ENCODE data around the gene ALDH4A1.
"Not testable (repeated sequence)": the region's sequence is repeated elsewhere in the genome, so short reads cannot be mapped to it uniquely, and the experiment has no call there.

ALDH4A1 gene

GRCh38 chr1:18861590-18861989, 40.8 kb downstream of the ALDH4A1 start:
- DNase-seq (ENCODE audit: insufficient read length, low spot score) (no peak), FAIRE-seq (no peak)

GRCh38 chr1:18861082-18861481, 41.3 kb downstream of the ALDH4A1 start:
- DNase-seq (ENCODE audit: insufficient read length, low spot score) (no peak), FAIRE-seq (no peak)

GRCh38 chr1:18859560-18859959, 42.8 kb downstream of the ALDH4A1 start, which contains the start of gene TAS1R2:
Gene TAS1R2 (minus strand): TSS chr1:18859660. CDS start chr1:18859660, 0 bp downstream.
- FAIRE-seq: no peak
- no peak for DNase-seq (ENCODE audit: insufficient read length, low spot score)

- DNase-seq (ENCODE audit: insufficient read length, low spot score): no peak
- FAIRE-seq: peak; percentile 92
These were observed 44.2 kb downstream of the ALDH4A1 start for GRCh38 chr1:18858070-18858688.

GRCh38 chr1:18856435-18856834, 45.9 kb downstream of the ALDH4A1 start:
- no peak for DNase-seq (ENCODE audit: insufficient read length, low spot score)
- no peak for FAIRE-seq

- FAIRE-seq (no peak), DNase-seq (ENCODE audit: insufficient read length, low spot score) (no peak)
These were observed 46.8 kb downstream of the ALDH4A1 start for GRCh38 chr1:18855573-18855972.

- no peak for FAIRE-seq
These were observed 47.9 kb downstream of the ALDH4A1 start for GRCh38 chr1:18854331-18855025.

GRCh38 chr1:18852501-18852900, 49.9 kb downstream of the ALDH4A1 start:
- FAIRE-seq (no peak), DNase-seq (ENCODE audit: insufficient read length, low spot score) (no peak)

More at GRCh38 chr1:18854331-18855025, 47.9 kb downstream of the ALDH4A1 start:
- DNase-seq (ENCODE audit: insufficient read length, low spot score): no peak

- DNase-seq (ENCODE audit: insufficient read length, low spot score) (no peak), FAIRE-seq (no peak)
These were observed 53.1 kb downstream of the ALDH4A1 start for GRCh38 chr1:18849261-18849711.

GRCh38 chr1:18847723-18848122, 54.6 kb downstream of the ALDH4A1 start:
- DNase-seq (ENCODE audit: insufficient read length, low spot score); FAIRE-seq: not testable (repeated sequence)

- DNase-seq (ENCODE audit: insufficient read length, low spot score): no peak
- FAIRE-seq: no peak
These were observed 62.2 kb downstream of the ALDH4A1 start for GRCh38 chr1:18840145-18840544.

- FAIRE-seq (no peak), DNase-seq (ENCODE audit: insufficient read length, low spot score) (no peak)
These were observed 65.7 kb downstream of the ALDH4A1 start for GRCh38 chr1:18836654-18837053.

- DNase-seq (ENCODE audit: insufficient read length, low spot score); FAIRE-seq: not testable (repeated sequence)
These were observed 70.0 kb downstream of the ALDH4A1 start for GRCh38 chr1:18832319-18832718.

- DNase-seq (ENCODE audit: insufficient read length, low spot score) (no peak), FAIRE-seq (no peak)
These were observed 70.7 kb downstream of the ALDH4A1 start for GRCh38 chr1:18831656-18832055.

- FAIRE-seq (no peak), DNase-seq (ENCODE audit: insufficient read length, low spot score) (no peak)
These were observed 71.8 kb downstream of the ALDH4A1 start for GRCh38 chr1:18830596-18830995.

GRCh38 chr1:18829671-18830070, 72.7 kb downstream of the ALDH4A1 start:
- FAIRE-seq (no peak), DNase-seq (ENCODE audit: insufficient read length, low spot score) (no peak)

- DNase-seq (ENCODE audit: insufficient read length, low spot score) (no peak), FAIRE-seq (no peak)
These were observed 74.1 kb downstream of the ALDH4A1 start for GRCh38 chr1:18828224-18828623.

- DNase-seq (ENCODE audit: insufficient read length, low spot score): no peak
- FAIRE-seq: no peak
These were observed 78.9 kb downstream of the ALDH4A1 start for GRCh38 chr1:18823438-18823837.
